ENCODE results near the gene PCGF2. TPM values are rescaled to one million over a fixed set of nuclear protein-coding genes. Genes with fewer than 3 reads are reported as not detected.
A peak's percentile ranks its signal among the peaks of the same experiment; 100 is the strongest.
"Not testable (repeated sequence)": the region's sequence is repeated elsewhere in the genome, so short reads cannot be mapped to it uniquely, and the experiment has no call there.

The PCGF2 gene
- total RNA-seq, 2 experiments from 2014 or later = 12.8 to 47.3 TPM

GRCh38 chr17:38729368-38729885, 18.7 kb downstream of the PCGF2 start:
- DNase-seq (ENCODE audit: low spot score) = no peak
- intact Hi-C loops (cut with micrococcal nuclease; ENCODE audit: unreplicated experiment) = no loop called here
- Histone ChIP-seq H3K79me2 (ENCODE audit: insufficient read depth, low read depth, low read length) (no peaks in the 10 kb centered on the region), H2AFZ (ENCODE audit: low read length) (no peak overlapping the region), H3K4me2 (ENCODE audit: low read length) (peak overlapping the region; percentile 69), H3K4me3 (ENCODE audit: low read depth, low read length, poor library complexity, severe bottlenecking) (peak overlapping the region; percentile 65), H3K9me2 (ENCODE audit: insufficient read depth, low read length) (no peaks in the 10 kb centered on the region), H3K4me1 (ENCODE audit: insufficient read depth, low read length, poor library complexity, severe bottlenecking) (peaks cover 74% of the 10 kb centered on the region), H3K27ac (ENCODE audit: low read depth, low read length, poor library complexity, severe bottlenecking) (peak overlapping the region; percentile 2), H3K36me3 (ENCODE audit: insufficient read depth, low read length) (peaks cover 35% of the 10 kb centered on the region), H4K20me1 (ENCODE audit: insufficient read depth, low read length) (peaks cover 12% of the 10 kb centered on the region; the same call in 1 of the 2 replicates), H3K9me3 (ENCODE audit: low read length) (no peaks in the 10 kb centered on the region)
- POLR2A ChIA-PET = no interaction called here
- TF ChIP-seq CTCF (conservative IDR thresholded peaks at IDR 0.05; ENCODE audit: low read length) (no peak), EZH2phosphoT487 (IDR thresholded peaks at IDR 0.05; ENCODE audit: borderline replicate concordance, low read depth, low read length) (no peak)
- no TSS peak for BruUV-seq (replicated peaks)
- CTCF ChIA-PET (ENCODE audit: unreplicated experiment) = interaction anchor here (1.2 kb wide), 1 partner anchor 23 kb away, joined by 4 read pairs; no protein-coding TSS in a partner anchor

GRCh38 chr17:38728290-38728831, 19.8 kb downstream of the PCGF2 start:
- no peaks in the 10 kb centered on the region for H3K9me2 ChIP-seq (ENCODE audit: insufficient read depth, low read length)
- peak overlapping the region; percentile 1 for H3K4me3 ChIP-seq (ENCODE audit: low read depth, low read length, poor library complexity, severe bottlenecking)
- intact Hi-C loops (cut with micrococcal nuclease; ENCODE audit: unreplicated experiment) = loop anchor here (1.0 kb wide), 1 partner anchor 25 kb away; no protein-coding TSS in a partner anchor
- DNase-seq (ENCODE audit: low spot score) = peak; percentile 78
- H3K4me2 ChIP-seq (ENCODE audit: low read length) = peak overlapping the region; percentile 69
- no TSS peak for BruUV-seq (replicated peaks)
- H3K27ac ChIP-seq (ENCODE audit: low read depth, low read length, poor library complexity, severe bottlenecking) = peak overlapping the region; percentile 59
- H2AFZ ChIP-seq (ENCODE audit: low read length) = no peak overlapping the region
- H3K9me3 ChIP-seq (ENCODE audit: low read length) = no peaks in the 10 kb centered on the region
- CTCF ChIA-PET (ENCODE audit: unreplicated experiment) = interaction anchor here (0.6 to 1.2 kb wide), 3 partner anchors 22 to 1595 kb away, joined by 3 to 4 read pairs (median 3); no protein-coding TSS in a partner anchor
- POLR2A ChIA-PET = interaction anchor here (1.0 to 1.2 kb wide), 2 partner anchors 9 to 21 kb away, joined by 3 to 4 read pairs; no protein-coding TSS in a partner anchor
- H3K36me3 ChIP-seq (ENCODE audit: insufficient read depth, low read length) = peaks cover 33% of the 10 kb centered on the region
- peaks cover 65% of the 10 kb centered on the region for H3K4me1 ChIP-seq (ENCODE audit: insufficient read depth, low read length, poor library complexity, severe bottlenecking)
- no peaks in the 10 kb centered on the region for H3K79me2 ChIP-seq (ENCODE audit: insufficient read depth, low read depth, low read length)
- H4K20me1 ChIP-seq (ENCODE audit: insufficient read depth, low read length) = peaks cover 12% of the 10 kb centered on the region; the same call in 1 of the 2 replicates
- TF ChIP-seq EZH2phosphoT487 (IDR thresholded peaks at IDR 0.05; ENCODE audit: borderline replicate concordance, low read depth, low read length) (no peak), CTCF (conservative IDR thresholded peaks at IDR 0.05; ENCODE audit: low read length) (no peak)

GRCh38 chr17:38727736-38728135, 20.4 kb downstream of the PCGF2 start:
- DNase-seq (ENCODE audit: low spot score) = no peak
- CTCF ChIA-PET (ENCODE audit: unreplicated experiment) = no interaction called here
- Histone ChIP-seq H3K36me3 (ENCODE audit: insufficient read depth, low read length) (peaks cover 29% of the 10 kb centered on the region), H3K4me2 (ENCODE audit: low read length) (peak overlapping the region; percentile 69), H3K27ac (ENCODE audit: low read depth, low read length, poor library complexity, severe bottlenecking) (peak overlapping the region; percentile 59), H3K9me3 (ENCODE audit: low read length) (no peaks in the 10 kb centered on the region), H2AFZ (ENCODE audit: low read length) (no peak overlapping the region), H4K20me1 (ENCODE audit: insufficient read depth, low read length) (peaks cover 12% of the 10 kb centered on the region; the same call in 1 of the 2 replicates), H3K4me1 (ENCODE audit: insufficient read depth, low read length, poor library complexity, severe bottlenecking) (peaks cover 59% of the 10 kb centered on the region), H3K9me2 (ENCODE audit: insufficient read depth, low read length) (no peaks in the 10 kb centered on the region), H3K79me2 (ENCODE audit: insufficient read depth, low read depth, low read length) (no peaks in the 10 kb centered on the region), H3K4me3 (ENCODE audit: low read depth, low read length, poor library complexity, severe bottlenecking) (peak overlapping the region; percentile 1)
- intact Hi-C loops (cut with micrococcal nuclease; ENCODE audit: unreplicated experiment) = loop anchor here (1.0 kb wide), 1 partner anchor 24 kb away; no protein-coding TSS in a partner anchor
- no peak for TF ChIP-seq EZH2phosphoT487 (IDR thresholded peaks at IDR 0.05; ENCODE audit: borderline replicate concordance, low read depth, low read length)
- TF ChIP-seq CTCF (conservative IDR thresholded peaks at IDR 0.05; ENCODE audit: low read length) = no peak
- BruUV-seq (replicated peaks) = no TSS peak
- POLR2A ChIA-PET = interaction anchor here (1.0 to 1.2 kb wide), 2 partner anchors 10 to 21 kb away, joined by 3 to 4 read pairs; no protein-coding TSS in a partner anchor

- H3K9me3 ChIP-seq (ENCODE audit: low read length); H3K4me3 ChIP-seq (ENCODE audit: low read depth, low read length, poor library complexity, severe bottlenecking); POLR2A ChIA-PET; H3K4me2 ChIP-seq (ENCODE audit: low read length); H3K79me2 ChIP-seq (ENCODE audit: insufficient read depth, low read depth, low read length); H2AFZ ChIP-seq (ENCODE audit: low read length); CTCF ChIA-PET (ENCODE audit: unreplicated experiment); DNase-seq (ENCODE audit: low spot score); BruUV-seq (replicated peaks); H3K9me2 ChIP-seq (ENCODE audit: insufficient read depth, low read length); intact Hi-C loops (cut with micrococcal nuclease; ENCODE audit: unreplicated experiment); H3K27ac ChIP-seq (ENCODE audit: low read depth, low read length, poor library complexity, severe bottlenecking): not testable (repeated sequence)
- Histone ChIP-seq H4K20me1 (ENCODE audit: insufficient read depth, low read length) (peaks cover 12% of the 10 kb centered on the region; the same call in 1 of the 2 replicates), H3K36me3 (ENCODE audit: insufficient read depth, low read length) (peaks cover 42% of the 10 kb centered on the region), H3K4me1 (ENCODE audit: insufficient read depth, low read length, poor library complexity, severe bottlenecking) (peaks cover 50% of the 10 kb centered on the region)
Observed at GRCh38 chr17:38726145-38726544, 22.0 kb downstream of the PCGF2 start.
